GM21825 (cell line): ENCODE results near the gene BICD1.

Source experiments
- ATAC-seq: cut with Tn5 transposase; IDR thresholded peaks from one replicate; pipeline ENCODE4 v1.9.1; 2021; ENCODE audit warnings: mild to moderate bottlenecking, moderate library complexity; ENCODE audit not compliant: unreplicated experiment

The BICD1 gene

DNA sequence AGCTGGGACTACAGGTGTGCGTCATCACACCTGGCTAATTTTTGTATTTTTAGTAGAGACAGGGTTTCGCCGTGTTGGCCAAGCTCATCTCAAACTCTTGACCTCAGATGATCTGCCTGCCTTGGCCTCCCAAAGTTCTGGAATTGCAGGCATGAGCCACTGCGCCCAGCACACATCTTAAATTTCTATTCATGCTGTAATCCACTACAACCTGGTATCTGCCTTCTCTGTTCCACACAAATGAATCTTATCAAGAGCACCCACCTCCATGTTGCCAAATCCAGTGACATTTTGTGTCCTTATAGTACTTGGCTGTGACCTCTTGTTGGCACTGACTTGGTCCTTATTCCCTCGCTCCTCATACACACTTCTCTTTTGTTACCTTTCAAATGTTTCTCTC lies 5.8 kb upstream of the BICD1 start:
- no peak for ATAC-seq

DNA sequence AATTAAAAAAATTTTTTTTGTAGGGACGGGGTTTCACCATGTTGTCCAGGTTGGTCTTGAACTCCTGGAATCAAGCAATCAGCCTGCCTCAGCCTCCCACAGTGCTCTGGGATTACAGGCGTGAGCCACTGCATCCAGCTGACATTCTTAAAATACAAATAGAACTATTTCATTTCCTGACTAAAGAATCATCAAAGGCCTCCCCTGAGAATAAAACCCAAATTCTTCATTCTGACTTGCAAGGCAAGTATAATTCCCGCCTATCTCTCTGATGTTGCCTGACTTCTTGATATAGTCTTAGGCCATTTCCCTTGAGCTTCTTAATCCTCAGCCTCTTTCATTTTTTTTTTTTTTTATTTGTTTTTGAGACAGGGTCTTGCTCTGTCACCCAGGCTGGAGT lies 4.4 kb upstream of the BICD1 start:
- ATAC-seq = no peak

DNA sequence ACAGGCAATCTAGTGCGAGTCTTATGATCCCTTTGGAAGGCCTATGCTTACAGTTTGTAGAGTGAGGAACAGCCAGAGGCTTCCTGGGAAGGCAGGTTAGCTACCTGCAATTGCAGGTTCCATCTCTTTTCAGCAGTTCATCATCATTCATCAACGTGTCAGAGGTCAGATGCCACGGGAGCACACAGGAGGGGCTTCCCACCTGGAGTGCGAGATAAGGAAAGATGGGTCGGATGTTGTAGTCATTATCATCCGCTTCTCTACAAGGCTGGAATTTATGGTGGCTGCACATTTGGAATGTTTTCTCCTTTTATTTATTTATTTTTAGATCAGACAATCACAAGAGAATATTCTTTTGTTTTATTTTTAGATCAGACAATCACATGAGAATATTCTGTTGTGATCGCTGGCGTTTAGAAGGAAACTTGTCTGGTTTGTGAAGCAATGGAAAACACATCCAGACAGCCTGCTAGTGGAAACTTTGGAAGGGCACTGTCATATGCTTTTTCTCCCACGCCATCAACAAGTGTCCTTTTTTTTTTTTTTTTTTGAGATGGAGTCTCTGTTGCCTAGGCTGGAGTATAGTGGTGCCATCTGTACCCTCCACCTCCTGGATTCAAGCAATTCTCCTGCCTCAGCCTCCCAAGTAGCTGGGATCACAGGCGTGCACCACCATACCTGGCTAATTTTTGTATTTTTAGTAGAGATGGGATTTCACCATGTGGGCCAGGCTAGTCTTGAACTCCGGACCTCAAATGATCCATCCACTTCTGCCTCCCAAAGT lies 1.9 kb upstream of the BICD1 start:
- no peak for ATAC-seq

DNA sequence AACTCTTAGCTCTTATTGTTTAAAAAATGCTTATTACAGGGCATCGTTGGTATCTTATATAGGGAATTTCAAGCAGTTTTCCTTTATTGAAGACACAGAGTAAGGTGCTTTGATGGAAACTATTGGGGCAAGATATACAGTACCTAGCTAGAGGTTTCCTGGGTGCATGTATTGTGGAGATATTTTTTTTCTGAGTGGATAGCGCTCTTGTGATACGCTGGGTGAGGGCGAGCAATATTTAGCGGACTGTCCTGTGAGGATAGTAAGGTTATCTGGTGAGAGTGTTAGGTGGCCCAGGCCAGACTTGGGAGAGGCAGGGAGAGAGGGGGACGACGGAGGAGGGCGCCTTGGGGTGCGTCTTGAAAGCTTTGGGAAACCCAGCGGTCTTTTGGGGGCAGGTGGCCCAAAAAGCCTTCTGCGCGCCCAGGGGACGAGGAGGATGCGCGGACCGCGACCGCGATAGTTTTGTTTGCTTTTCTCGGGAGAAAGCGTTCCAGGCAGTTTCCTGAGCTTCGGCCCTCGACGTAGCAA lies 596 bp upstream of the BICD1 start:
- peak; percentile 5 for ATAC-seq

DNA sequence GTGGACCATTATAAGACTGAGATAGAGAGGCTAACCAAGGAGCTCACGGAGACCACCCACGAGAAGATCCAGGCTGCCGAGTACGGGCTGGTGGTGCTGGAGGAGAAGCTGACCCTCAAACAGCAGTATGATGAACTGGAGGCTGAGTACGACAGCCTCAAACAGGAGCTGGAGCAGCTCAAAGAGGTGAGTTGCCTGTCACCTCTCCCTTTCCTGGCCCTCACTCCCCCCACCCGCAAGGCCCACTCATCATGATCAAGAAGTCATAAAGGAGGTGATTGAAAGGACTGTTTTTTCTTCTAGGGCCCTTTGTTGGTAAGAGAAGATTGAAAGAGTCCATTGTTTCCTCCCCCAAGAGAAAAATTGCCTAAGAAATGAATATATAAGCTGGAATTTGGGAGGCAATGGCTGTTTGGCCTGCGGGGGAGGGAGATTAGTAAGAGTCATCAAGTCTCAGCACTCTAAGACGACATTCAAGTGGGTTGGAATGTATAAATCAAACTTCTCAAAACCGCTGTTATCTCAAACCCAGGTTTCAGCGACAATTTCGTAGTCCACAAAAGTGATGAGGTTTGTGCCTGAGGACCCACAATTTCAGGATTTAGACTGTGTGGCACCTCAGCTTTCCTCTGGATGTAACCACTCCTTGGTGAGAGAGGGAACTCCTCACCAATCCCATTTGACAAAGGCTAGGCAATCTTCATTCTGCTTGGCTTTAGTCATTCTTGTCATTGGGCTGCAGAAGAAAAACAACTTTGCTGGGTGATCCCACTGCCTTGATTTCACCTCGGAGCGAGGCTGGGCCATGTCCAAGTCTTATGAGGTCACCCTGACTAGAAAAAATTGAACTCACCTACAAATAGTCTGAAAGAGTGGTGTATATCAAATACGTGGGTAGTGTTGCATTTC lies 966 bp downstream of the BICD1 start:
- ATAC-seq = no peak

DNA sequence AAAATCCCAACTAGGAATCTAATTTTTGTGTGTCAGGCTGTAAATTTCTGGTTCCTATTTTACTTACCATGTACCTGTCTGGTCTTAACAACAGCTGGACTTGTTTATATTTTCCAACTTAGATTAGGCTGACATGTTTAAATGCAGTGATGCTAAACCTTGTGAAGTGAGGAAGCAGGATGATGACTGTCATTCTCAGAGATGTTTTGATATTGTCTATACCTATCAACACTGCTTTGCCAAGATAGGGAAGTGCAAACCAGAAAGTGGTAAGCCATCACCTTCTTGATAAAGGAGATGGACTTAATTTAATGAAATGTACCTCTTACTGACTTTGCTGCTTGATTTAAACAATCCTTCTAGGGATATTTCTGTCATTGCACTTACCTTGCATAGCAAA lies 2.1 kb downstream of the BICD1 start:
- no peak for ATAC-seq

DNA sequence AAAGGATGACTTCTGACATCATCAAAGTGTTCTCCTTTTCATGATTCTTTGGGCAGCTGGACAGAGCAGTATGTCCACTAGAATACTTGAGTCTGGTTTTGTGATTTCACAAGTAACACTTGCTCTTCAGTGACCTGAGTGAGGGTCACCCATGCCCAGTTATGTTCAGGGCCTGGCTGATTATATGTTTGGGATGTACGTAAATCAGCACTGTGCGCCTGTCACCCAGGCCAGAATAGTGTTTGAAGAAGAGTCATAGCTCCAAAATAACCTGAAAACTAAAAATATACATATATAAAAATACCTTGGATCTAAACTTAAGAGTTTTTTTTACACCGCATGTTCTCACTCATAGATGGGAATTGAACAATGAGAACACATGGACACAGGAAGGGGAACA lies 3.8 kb downstream of the BICD1 start:
- ATAC-seq = no peak

DNA sequence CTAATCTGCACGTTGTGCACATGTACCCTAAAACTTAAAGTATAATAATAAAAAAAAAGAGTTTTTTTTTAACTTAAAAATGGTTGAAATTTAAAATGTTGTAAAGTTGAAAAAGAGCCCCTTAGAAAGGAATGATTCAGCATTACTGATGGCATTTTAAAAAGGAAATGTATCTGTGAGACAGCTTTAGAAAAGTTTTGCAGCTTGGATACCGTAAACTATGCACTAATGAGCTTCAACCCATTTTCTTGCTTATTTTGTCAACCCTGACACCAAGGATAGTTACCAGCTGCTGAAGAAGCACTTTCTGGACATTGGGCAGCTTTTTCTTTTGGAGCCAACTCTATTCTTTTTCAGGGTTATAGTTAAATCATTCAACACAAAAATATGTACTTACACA lies 4.3 kb downstream of the BICD1 start:
- no peak for ATAC-seq

DNA sequence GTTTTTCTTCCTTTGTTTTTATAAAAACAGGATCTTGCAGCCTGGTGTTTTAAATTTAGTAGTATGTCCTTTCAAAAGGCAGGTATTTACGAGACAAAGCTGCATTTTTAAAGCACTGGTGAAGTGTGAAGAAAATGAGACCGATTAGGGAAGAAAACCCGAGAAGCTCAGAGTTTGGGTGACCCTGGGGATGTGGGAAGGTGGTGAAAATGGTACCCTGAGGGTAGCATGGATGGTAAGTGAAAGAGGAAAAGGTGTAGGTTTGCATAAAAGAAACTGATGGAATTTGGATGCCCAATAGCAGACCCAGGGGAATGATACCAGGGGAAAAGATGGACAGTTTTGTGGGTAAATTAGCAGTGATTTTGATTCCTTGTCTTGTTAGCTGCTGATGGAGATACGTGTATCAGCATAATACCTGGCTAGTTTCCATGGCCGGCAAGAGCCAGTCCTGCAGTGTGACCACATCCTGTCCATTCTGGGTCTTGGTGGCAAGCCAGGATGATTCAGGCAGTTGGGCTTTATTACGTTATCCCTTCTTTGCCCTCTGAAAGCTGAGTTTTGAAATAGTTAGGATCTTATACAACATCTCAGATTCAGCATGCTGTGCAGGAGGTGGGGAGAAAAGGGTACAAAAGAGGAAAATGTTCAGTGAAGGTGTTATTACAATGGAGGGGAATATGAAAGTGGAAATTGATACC lies 8.9 kb downstream of the BICD1 start:
- no peak for ATAC-seq

DNA sequence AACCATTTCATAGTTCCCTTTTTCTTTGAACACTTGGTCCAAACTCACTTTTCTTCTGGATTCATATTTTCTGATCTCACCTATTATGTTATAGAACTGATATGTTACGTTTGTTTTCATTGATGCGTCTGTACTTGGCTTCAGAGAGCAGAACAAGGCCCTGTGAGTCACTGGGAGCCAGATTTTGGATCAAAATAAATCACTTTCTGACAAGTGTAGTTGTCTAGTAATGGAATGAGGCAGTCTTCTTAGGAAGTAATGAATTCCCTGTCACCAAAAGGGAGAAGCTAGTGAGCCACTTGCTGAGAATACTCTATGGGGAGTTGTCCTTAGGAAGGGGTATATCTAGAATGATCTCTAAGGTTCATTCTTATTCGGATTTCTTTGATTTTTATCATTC lies 10.2 kb downstream of the BICD1 start:
- no peak for ATAC-seq

DNA sequence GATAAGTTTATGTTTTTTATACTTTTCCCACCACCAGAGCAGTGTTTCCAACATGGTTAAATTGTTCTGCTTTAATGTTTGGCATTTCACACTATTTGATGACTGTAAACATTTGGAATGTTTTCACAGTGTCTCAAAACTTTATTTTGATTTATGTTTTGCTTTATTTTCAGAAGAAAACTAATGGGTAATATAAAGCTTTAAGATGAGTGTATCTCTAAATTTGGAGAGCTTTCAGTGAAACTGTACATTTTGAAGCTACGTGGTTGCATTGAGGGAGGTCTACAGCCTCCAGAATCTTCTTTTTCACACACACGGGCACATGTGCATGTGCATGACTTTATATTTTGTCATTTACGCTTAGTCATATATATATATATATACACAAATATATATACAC lies 10.7 kb downstream of the BICD1 start:
- no peak for ATAC-seq

DNA sequence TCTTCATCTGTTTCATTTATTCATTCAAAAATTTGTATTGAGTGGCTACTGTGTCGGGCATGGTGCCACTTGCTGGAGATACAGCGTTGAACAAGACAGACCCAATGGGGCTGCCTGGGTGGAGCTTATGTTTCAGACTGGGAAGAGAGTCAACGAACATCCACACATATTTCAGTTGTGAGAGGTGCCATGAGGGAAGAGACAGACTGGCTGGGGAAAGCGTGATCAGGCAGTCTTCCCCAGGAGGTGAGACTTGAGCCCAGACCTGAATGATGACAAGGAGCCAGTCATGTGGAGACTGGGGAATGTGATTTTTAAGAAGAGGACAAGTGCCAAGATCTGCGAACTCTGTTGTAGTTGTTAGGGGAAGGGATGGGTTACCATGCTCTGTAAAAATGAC lies 12.2 kb downstream of the BICD1 start:
- no peak for ATAC-seq

DNA sequence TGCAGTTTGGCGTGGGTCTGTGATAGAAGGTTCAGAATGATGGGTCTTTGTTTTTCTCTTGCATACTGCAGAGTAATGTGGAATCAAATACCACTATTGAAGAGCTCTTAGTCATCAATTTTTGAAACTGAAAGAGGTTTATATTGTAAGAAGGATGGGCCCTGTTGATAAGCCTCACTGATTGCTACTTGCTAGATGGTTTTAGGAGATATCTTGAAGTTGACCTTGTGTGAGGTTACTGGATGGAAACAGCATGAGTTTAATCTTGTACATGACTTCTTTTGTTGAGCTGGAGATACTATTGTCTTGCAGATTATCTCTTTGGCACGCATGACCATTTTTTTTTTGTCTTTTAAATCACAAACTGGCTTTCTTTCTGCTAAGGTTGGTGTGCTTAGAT lies 13.8 kb downstream of the BICD1 start:
- peak; percentile 67 for ATAC-seq

DNA sequence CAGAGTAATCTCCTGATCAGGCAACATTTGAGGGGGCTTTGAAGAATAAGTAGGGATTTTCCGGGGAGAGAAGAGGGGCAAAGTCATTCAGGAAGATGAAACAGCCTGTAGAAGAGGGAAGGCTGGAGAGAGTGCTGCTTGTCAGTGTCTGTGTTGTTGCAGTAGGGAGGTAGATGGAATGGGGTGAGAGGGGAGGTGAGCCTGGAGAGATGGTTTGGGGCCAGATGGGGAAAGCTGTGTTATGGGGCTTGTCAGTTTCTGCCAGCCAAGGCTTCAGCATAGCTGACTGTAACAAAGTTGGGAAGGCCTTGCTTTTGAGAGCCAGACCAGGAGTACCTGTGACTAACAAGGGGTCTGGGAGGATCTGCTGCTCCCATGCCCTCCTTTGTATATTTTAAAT lies 18.0 kb downstream of the BICD1 start:
- no peak for ATAC-seq

DNA sequence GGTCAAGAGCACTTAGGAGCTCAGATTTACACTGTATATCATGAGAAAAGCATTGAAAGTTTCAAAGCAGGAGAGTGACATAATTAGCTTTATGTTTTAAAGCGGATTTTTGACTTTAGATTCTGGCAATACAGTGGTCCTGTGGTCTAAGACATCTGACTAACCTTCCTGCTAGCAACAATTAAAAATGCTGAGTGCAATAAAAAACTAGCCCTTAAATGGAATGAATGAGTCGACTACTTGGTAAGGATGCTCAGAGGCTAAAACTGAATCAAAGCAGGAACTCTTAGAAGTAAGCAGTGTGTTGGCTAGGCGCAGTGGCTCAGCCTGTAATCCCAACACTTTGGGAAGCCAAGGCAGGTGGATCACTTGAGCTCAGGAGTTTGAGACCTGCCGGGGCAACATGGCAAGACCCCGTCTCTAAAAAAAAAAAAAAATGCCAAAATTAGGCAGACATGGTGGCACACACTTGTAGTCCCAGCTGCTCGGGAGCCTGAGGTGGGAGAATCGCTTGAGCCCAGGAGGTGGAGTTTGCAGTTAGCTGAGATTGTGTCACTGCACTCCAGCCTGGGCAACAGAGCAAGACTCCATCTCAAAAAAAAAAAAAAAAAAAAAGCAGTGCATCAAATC lies 18.9 kb downstream of the BICD1 start:
- no peak for ATAC-seq

DNA sequence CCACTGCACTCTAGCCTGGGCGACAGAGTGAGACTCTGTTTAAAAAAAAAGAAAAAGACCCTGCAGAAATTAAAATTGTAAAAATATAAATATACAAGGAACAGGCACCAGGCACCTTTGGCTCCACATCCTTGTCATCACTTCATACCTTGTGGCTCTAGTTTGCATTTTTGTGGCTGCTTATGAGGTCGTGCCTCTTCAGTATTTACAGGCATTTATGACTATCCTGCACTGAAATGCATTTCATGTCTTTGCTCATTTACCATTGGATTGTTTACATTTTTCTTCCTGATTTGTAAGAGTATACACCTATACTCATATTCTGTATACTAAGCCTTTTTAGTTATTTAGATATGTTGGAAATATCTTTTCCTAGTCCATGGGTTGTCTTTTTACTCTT lies 20.1 kb downstream of the BICD1 start:
- ATAC-seq = no peak

DNA sequence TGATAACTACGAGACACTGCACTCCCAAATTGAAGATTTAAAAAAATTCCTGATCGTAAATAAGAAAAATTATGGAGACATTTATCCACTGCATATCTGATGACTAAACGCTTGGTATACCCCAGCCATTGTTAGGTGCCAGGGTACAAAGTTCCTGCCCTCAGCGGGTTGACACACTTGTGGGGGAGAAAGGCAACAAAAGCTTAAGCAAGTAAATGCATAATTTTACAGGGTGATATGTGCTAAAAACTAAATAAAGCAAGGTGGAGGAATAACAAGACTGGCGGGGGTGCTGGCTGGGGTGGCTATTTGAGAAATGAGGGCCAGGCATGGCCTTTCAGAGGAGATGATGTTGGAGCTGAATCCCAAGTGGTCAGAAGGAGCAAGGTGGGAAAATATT lies 25.0 kb downstream of the BICD1 start:
- ATAC-seq = no peak

DNA sequence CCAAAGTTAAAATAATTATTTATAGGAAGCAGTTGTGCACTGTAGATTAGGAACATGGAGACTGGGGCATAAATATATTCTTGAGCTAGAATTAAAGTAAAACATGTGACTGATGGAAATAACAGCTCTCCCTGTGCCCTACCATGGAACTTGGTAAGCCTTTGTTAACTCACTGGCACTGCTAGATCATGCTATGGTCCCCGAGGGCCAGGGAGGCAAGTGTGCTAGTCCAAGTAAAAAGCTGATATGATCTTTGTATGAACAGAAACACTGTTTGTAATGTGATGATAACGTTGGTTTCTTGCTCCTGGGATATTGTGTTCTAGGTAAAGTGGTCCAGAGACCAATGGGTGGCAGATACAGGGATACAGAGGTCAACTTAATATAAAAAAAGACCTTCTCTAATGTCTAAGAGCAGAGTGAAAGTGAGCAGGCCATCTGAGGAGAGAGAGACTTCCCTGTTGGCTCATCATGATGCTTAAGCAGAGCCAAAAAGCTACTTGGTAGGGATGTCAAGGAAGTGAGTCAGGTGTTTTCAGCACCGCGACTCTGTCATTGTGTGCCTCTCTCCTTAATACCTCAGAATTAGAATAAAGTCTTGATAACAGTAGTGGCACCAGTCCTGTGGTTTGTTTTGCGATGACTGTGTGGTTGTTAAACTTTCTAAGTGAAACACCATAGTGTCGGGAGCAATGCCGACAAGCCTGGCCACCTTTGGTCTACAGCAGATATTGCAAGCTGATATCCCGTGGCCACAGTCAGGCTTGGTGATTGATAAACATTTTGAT lies 27.6 kb downstream of the BICD1 start:
- peak; percentile 62 for ATAC-seq

DNA sequence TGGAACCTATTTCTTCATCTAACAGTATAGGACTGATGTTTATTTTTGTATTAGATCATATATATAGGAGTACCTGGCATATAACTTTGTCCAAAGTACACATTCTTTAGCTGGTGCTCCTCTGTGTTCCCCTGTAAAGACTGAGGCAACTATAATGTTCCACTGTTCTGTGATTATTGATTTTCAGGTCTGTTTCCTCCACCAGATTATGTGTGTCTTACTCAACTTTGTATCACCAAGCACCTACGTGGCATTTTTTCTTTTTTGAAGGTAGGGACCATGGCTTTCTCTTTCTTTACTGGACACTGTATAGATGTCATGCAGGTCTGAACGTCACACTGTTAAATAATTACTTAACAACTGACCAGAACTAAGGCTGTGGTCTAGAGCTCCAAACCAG lies 29.3 kb downstream of the BICD1 start:
- no peak for ATAC-seq

DNA sequence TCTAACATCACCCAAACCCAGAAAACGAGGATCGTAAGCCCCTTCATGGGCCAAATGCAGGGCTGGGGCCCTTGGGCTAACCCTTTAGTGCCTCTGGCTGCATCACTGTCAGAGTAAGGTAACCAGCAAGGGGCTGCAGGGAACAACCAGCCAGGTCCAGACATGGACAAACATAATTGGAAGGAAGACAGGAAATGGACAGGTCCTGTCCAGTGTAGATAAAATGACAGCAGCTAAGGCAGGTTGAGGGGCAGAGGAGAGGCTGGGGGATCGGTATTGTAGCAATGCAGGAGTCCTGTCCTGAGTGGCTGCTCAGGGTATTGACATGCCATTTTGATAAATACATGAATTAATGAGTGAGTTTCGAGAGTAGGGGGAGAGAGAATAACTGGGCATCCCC lies 29.8 kb downstream of the BICD1 start:
- no peak for ATAC-seq
